ENCODE results near the gene PHYHD1.

Gene PHYHD1

GRCh38 chr9:128972956-128973355 is 52.2 kb downstream of the PHYHD1 start:
- peak; percentile 19 for DNase-seq (ENCODE audit: low read depth)

- peak; percentile 28 for DNase-seq (ENCODE audit: low read depth)
These were observed 58.3 kb downstream of the PHYHD1 start for GRCh38 chr9:128979111-128979510.

DNA sequence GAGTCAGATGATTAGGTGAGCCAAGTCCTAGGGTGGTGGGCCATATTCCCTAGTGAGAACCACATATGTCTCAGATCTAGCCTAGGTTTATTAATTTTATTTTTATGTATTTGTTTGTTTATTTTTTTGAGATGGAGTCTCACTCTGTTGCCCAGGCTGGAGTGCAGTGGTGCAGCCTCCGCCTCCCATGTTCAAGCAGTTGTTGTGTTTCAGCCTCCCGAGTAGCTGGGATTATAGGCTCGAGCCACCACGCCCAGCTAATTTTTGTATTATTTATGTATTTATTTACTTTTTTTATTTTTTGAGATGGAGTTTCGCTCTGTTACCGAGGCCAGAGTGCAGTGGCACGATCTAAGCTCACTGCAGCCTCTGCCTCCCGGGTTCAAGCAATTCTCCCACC is 62.8 kb downstream of the PHYHD1 start:
- no peak for DNase-seq (ENCODE audit: low read depth)

- DNase-seq (ENCODE audit: low read depth) = no peak
These were observed 65.9 kb downstream of the PHYHD1 start for GRCh38 chr9:128986671-128987070.

DNA sequence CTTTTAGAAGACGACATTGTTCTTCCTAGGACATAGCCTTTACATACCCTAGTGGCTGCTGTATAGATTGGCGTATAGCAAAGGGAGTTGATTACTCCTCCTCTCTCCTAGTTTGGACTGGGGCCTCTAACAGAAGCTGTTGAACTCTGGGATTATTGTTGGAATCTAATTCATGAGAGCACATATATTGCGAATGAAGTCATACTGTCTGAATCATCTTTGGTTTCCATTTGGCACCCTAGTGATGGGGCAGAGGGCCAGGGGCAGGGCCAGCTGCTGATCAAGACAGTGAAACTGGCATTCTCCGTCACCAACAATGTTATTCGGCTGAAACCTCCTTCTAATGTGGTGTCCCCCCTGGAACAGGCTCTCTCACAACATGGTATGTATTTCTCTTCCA is 67.0 kb downstream of the PHYHD1 start:
- DNase-seq (ENCODE audit: low read depth) = peak; percentile 88
